Measurements from ENCODE around the gene IL4R.
"Not testable (repeated sequence)": the region's sequence is repeated elsewhere in the genome, so short reads cannot be mapped to it uniquely, and the experiment has no call there.

The IL4R gene

GRCh38 chr16:27327586-27327915, 13.8 kb downstream of the IL4R start:
- DNase-seq (ENCODE audit: low read depth): no peak
- TF ChIP-seq MYC (IDR thresholded peaks at IDR 0.05; ENCODE audit: low read depth, low read length) (no peak), POLR2A (IDR thresholded peaks at IDR 0.05; ENCODE audit: extremely low read depth, insufficient read length) (no peak), MAX (IDR thresholded peaks at IDR 0.05; ENCODE audit: low read depth, low read length) (no peak), CTCF (IDR thresholded peaks at IDR 0.05; ENCODE audit: low read depth, low read length) (no peak)
- H3K4me3 ChIP-seq (ENCODE audit: low read depth, low read length): peak overlapping the region; percentile 34

- no peak for DNase-seq (ENCODE audit: low read depth)
- no peak overlapping the region for H3K4me3 ChIP-seq (ENCODE audit: low read depth, low read length)
- no peak for TF ChIP-seq MAX (IDR thresholded peaks at IDR 0.05; ENCODE audit: low read depth, low read length)
- TF ChIP-seq CTCF (IDR thresholded peaks at IDR 0.05; ENCODE audit: low read depth, low read length): no peak
- TF ChIP-seq POLR2A (IDR thresholded peaks at IDR 0.05; ENCODE audit: extremely low read depth, insufficient read length): no peak
- TF ChIP-seq MYC (IDR thresholded peaks at IDR 0.05; ENCODE audit: low read depth, low read length): no peak
Measured at GRCh38 chr16:27328937-27329336, 15.2 kb downstream of the IL4R start.

- not testable (repeated sequence) for DNase-seq (ENCODE audit: low read depth); H3K4me3 ChIP-seq (ENCODE audit: low read depth, low read length)
Measured at GRCh38 chr16:27329376-27330079, 15.8 kb downstream of the IL4R start.

GRCh38 chr16:27330542-27330941, 16.8 kb downstream of the IL4R start:
- no peak overlapping the region for H3K4me3 ChIP-seq (ENCODE audit: low read depth, low read length)
- no peak for DNase-seq (ENCODE audit: low read depth)
- TF ChIP-seq MAX (IDR thresholded peaks at IDR 0.05; ENCODE audit: low read depth, low read length): no peak
- TF ChIP-seq MYC (IDR thresholded peaks at IDR 0.05; ENCODE audit: low read depth, low read length): no peak
- no peak for TF ChIP-seq POLR2A (IDR thresholded peaks at IDR 0.05; ENCODE audit: extremely low read depth, insufficient read length)
- no peak for TF ChIP-seq CTCF (IDR thresholded peaks at IDR 0.05; ENCODE audit: low read depth, low read length)

- TF ChIP-seq MAX (IDR thresholded peaks at IDR 0.05; ENCODE audit: low read depth, low read length): no peak
- no peak for TF ChIP-seq MYC (IDR thresholded peaks at IDR 0.05; ENCODE audit: low read depth, low read length)
- no peak for TF ChIP-seq POLR2A (IDR thresholded peaks at IDR 0.05; ENCODE audit: extremely low read depth, insufficient read length)
- TF ChIP-seq CTCF (IDR thresholded peaks at IDR 0.05; ENCODE audit: low read depth, low read length): no peak
- H3K4me3 ChIP-seq (ENCODE audit: low read depth, low read length): no peak overlapping the region
- no peak for DNase-seq (ENCODE audit: low read depth)
Measured at GRCh38 chr16:27332105-27332504, 18.3 kb downstream of the IL4R start.

- TF ChIP-seq MAX (IDR thresholded peaks at IDR 0.05; ENCODE audit: low read depth, low read length) (no peak), POLR2A (IDR thresholded peaks at IDR 0.05; ENCODE audit: extremely low read depth, insufficient read length) (no peak)
- H3K4me3 ChIP-seq (ENCODE audit: low read depth, low read length): no peak overlapping the region
- DNase-seq (ENCODE audit: low read depth): no peak
Measured at GRCh38 chr16:27333104-27333503, 19.3 kb downstream of the IL4R start.

GRCh38 chr16:27333549-27333948, 19.8 kb downstream of the IL4R start:
- TF ChIP-seq CTCF (IDR thresholded peaks at IDR 0.05; ENCODE audit: low read depth, low read length): no peak
- no peak overlapping the region for H3K4me3 ChIP-seq (ENCODE audit: low read depth, low read length)
- DNase-seq (ENCODE audit: low read depth): no peak
